DND-41 (cell line): ENCODE results near the gene NSMF.

Experiments
- ATAC-seq: fragments of 200-7000 bp; cut with Tn5 transposase; 3 replicates; pipeline ENCODE4 v1.9.1; 2021; ENCODE audit warnings: low read depth; ENCODE audit not compliant: insufficient read depth
- DNase-seq: peaks from one replicate; pipeline ENCODE4 v3.0.0-alpha.2; 2020
- H2AFZ ChIP-seq: 2 replicates; pipeline ENCODE4 v1.6.0; 2012; ENCODE audit warnings: low read depth, low read length
- H3K27ac ChIP-seq: 2 replicates; pipeline ENCODE4 v1.5.1; 2012; ENCODE audit warnings: low read length, inconsistent platforms
- H3K27me3 ChIP-seq: fragments of 200-600 bp; sonication (generic); 2 replicates; pipeline ENCODE4 v1.6.0; 2012; ENCODE audit warnings: low read length, mild to moderate bottlenecking, inconsistent platforms; ENCODE audit not compliant: insufficient read depth, poor library complexity
- H3K36me3 ChIP-seq: 2 replicates; pipeline ENCODE4 v1.5.1; 2012; ENCODE audit warnings: low read length, inconsistent platforms; ENCODE audit not compliant: insufficient read depth
- H3K4me1 ChIP-seq: 2 replicates; pipeline ENCODE4 v1.5.1; 2012; ENCODE audit warnings: mild to moderate bottlenecking, low read length; ENCODE audit not compliant: insufficient read depth
- H3K4me2 ChIP-seq: 2 replicates; pipeline ENCODE4 v1.6.0; 2012; ENCODE audit warnings: mild to moderate bottlenecking, moderate library complexity, low read length, inconsistent platforms; ENCODE audit not compliant: insufficient read depth
- H3K4me3 ChIP-seq, 2 experiments: fragments of 200-600 bp in 1 of 2; shearing (Covaris generic) in 1 of 2; 2 replicates each; pipeline ENCODE4 v1.5.1; 2012 to 2016; ENCODE audit warnings: inconsistent platforms in 2 of 2, low read length in 2 of 2, mild to moderate bottlenecking in 2 of 2, low read depth in 1 of 2, moderate library complexity in 1 of 2
- H3K79me2 ChIP-seq: 2 replicates; pipeline ENCODE4 v1.6.0; 2012; ENCODE audit warnings: low read length, inconsistent platforms; ENCODE audit not compliant: insufficient read depth
- H3K9ac ChIP-seq: 2 replicates; pipeline ENCODE4 v1.6.0; 2012; ENCODE audit warnings: low read depth, mild to moderate bottlenecking, inconsistent platforms, low read length, moderate library complexity
- H3K9me3 ChIP-seq: 2 replicates; pipeline ENCODE4 v1.5.1; 2012; ENCODE audit warnings: low read length, moderate library complexity, mild to moderate bottlenecking, inconsistent platforms; ENCODE audit not compliant: insufficient read depth, severe bottlenecking
- H4K20me1 ChIP-seq: 2 replicates; pipeline ENCODE4 v1.6.0; 2012; ENCODE audit warnings: low read length; ENCODE audit not compliant: insufficient read depth
- EZH2 ChIP-seq: IDR thresholded peaks from 3 replicates; pipeline ENCODE4 v1.6.1; 2012; ENCODE audit warnings: borderline replicate concordance, low read depth, mild to moderate bottlenecking, moderate library complexity, low read length, inconsistent platforms; ENCODE audit not compliant: severe bottlenecking
- TF ChIP-seq, protein P1 (sequence below): IDR thresholded peaks from 2 replicates; pipeline ENCODE4 v1.5.1; 2012; ENCODE audit warnings: borderline replicate concordance, low read length, moderate library complexity, mild to moderate bottlenecking; ENCODE audit not compliant: poor library complexity, severe bottlenecking; ENCODE audit errors: extremely low read depth

The NSMF gene

DNA sequence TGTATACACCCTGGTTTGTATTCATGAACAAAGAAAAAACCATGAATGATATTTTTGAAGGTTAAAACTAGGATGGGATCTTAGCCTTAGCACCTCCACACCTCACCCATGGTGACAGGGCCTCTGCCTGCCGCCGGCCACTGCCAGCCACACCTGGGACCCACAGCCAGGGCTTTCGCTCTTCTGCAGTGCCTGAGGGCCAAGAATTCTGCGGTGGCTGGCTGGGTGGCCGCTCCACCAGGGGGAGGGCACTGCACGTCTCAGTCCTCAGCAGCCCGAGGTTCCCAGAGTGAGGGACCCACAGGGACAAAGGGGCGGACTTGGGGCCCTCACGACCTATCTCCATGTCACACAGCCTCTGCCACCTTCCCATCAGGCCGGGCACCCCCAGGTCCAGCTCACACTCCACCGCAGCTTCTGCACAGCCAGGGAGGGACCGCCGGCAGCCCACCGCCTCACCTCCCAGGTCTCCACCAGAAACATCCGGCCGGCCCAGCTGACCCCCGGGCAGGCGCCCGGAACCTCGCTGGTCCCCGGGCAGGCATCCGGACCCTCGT is 43.0 kb downstream of the NSMF start:
- H3K27ac ChIP-seq: no peak overlapping the region
- no peaks in the 10 kb centered on the region for H3K27me3 ChIP-seq
- H3K9me3 ChIP-seq: no peaks in the 10 kb centered on the region
- H2AFZ ChIP-seq: no peak overlapping the region
- H3K9ac ChIP-seq: no peak overlapping the region
- no peak overlapping the region for H3K4me2 ChIP-seq
- DNase-seq (no peak), ATAC-seq (no peak)
- H3K79me2 ChIP-seq: no peaks in the 10 kb centered on the region
- H3K4me1 ChIP-seq: no peaks in the 10 kb centered on the region
- no peak overlapping the region for H3K4me3 ChIP-seq
- no peaks in the 10 kb centered on the region for H3K36me3 ChIP-seq
- TF ChIP-seq EZH2: no peak
- TF ChIP-seq, protein P1, sequence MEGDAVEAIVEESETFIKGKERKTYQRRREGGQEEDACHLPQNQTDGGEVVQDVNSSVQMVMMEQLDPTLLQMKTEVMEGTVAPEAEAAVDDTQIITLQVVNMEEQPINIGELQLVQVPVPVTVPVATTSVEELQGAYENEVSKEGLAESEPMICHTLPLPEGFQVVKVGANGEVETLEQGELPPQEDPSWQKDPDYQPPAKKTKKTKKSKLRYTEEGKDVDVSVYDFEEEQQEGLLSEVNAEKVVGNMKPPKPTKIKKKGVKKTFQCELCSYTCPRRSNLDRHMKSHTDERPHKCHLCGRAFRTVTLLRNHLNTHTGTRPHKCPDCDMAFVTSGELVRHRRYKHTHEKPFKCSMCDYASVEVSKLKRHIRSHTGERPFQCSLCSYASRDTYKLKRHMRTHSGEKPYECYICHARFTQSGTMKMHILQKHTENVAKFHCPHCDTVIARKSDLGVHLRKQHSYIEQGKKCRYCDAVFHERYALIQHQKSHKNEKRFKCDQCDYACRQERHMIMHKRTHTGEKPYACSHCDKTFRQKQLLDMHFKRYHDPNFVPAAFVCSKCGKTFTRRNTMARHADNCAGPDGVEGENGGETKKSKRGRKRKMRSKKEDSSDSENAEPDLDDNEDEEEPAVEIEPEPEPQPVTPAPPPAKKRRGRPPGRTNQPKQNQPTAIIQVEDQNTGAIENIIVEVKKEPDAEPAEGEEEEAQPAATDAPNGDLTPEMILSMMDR: no peak
- no peaks in the 10 kb centered on the region for H4K20me1 ChIP-seq

DNA sequence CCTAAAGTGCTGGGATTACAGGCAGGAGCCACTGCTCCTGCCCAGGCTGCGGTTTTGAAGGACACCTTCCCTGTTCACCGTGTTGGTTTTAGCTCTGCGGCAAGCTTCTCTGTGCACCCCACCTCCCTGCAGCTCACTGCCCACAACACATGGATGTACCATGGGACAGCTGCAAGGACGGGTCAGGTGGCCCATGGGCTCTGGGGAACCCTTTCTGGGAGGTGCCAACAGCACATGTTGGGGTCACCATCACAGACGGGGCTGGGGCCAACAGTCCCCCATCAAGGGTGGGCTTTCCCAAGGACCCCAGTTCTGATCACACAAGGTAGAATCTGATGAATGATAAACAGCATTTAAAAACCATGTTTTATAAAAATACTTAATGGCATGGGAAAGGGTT is 43.7 kb downstream of the NSMF start:
- Histone ChIP-seq H4K20me1 (no peaks in the 10 kb centered on the region), H3K9me3 (no peaks in the 10 kb centered on the region), H3K9ac (no peak overlapping the region), H3K79me2 (no peaks in the 10 kb centered on the region), H2AFZ (no peak overlapping the region), H3K4me3 (no peak overlapping the region), H3K36me3 (no peaks in the 10 kb centered on the region), H3K27me3 (no peaks in the 10 kb centered on the region), H3K4me2 (no peak overlapping the region), H3K27ac (no peak overlapping the region), H3K4me1 (no peaks in the 10 kb centered on the region)
- no peak for DNase-seq
- ATAC-seq: no peak
- no peak for TF ChIP-seq EZH2
- TF ChIP-seq, protein P1: no peak

DNA sequence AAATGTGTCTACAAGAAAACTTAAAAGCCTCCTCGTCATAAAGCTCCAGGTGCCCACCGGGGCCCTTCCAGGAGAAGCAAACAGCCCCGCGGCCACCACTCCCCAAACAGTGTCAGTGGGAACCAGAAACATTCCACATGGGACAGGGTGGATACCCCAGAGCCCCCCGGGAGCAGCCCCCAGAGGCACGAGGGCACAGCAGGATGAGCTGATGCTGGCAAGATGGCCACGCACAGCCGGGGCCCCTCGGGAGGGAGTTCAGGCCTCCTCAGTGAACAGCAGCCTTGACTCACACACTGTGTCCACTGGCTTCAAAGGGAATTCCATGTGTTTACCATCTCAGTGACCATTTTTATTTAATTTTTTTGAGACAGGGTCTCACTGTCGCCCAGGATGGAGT is 46.7 kb downstream of the NSMF start:
- Histone ChIP-seq H3K4me2 (no peak overlapping the region), H4K20me1 (no peaks in the 10 kb centered on the region), H3K9me3 (no peaks in the 10 kb centered on the region), H3K36me3 (no peaks in the 10 kb centered on the region), H3K79me2 (no peaks in the 10 kb centered on the region), H3K27ac (no peak overlapping the region), H3K4me1 (no peaks in the 10 kb centered on the region), H2AFZ (no peak overlapping the region), H3K4me3 (no peak overlapping the region), H3K9ac (no peak overlapping the region), H3K27me3 (no peaks in the 10 kb centered on the region)
- ATAC-seq (no peak), DNase-seq (no peak)
- TF ChIP-seq EZH2: no peak
- TF ChIP-seq, protein P1: no peak
